Activated CD4-positive, alpha-beta T cell treated with anti-CD3 and anti-CD28 coated beads, Interleukin-2, Interleukin-6, amounts not matched to agents 100 ng/mL and 50 ng/mL, durations not matched to agents 16 hours and 8 hours (primary cell): ENCODE results near the gene HELQ.

Source experiments
- DNase-seq: peaks from one replicate; pipeline ENCODE4 v3.0.0-alpha.2; 2020

HELQ gene

GRCh38 chr4:83370640-83370906 lies 85.0 kb downstream of the HELQ start:
- no peak for DNase-seq

- DNase-seq = no peak
Observed at GRCh38 chr4:83369831-83370639, 85.6 kb downstream of the HELQ start.

GRCh38 chr4:83364312-83364711 lies 91.3 kb downstream of the HELQ start:
- no peak for DNase-seq

- peak; percentile 16 for DNase-seq
Observed at GRCh38 chr4:83362492-83363329, 92.9 kb downstream of the HELQ start.

- no peak for DNase-seq
Observed at GRCh38 chr4:83361416-83362103, 94.1 kb downstream of the HELQ start.

GRCh38 chr4:83360018-83360417 lies 95.6 kb downstream of the HELQ start:
- DNase-seq = no peak

GRCh38 chr4:83358410-83358809 lies 97.2 kb downstream of the HELQ start:
- no peak for DNase-seq
